GM19372 (cell line): ENCODE data around the gene SLC24A4.
A peak's percentile ranks its signal among the peaks of the same experiment; 100 is the strongest.

ENCODE experiments used
- ATAC-seq: cut with Tn5 transposase; IDR thresholded peaks from one replicate; pipeline ENCODE4 v1.9.1; 2021; ENCODE audit warnings: mild to moderate bottlenecking, low read depth, moderate library complexity; ENCODE audit not compliant: unreplicated experiment

SLC24A4 gene

DNA sequence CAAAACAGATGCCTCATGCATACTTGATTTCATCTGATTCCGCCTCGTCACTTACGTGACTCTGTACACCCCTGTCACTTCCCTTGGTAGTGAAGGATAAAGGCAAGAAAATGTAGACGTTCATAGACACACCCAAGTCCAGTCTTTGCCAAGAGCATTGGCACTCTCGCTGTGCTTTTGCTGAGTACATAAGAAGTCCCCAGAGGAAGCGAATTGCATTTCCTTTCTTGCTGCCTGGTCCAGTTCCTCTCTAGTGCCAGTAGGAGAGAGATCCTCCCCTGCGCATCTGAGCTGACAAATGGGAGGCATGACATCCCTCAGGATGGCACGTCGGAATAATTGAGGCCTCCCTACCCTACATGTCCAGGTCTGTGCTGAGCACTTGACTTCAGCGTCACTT, 169.3 kb downstream of the SLC24A4 start:
- no peak for ATAC-seq

- no peak for ATAC-seq
Observed at GRCh38 chr14:92493024-92493423, 170.1 kb downstream of the SLC24A4 start.

GRCh38 chr14:92493492-92493891, 170.5 kb downstream of the SLC24A4 start:
- ATAC-seq = no peak

DNA sequence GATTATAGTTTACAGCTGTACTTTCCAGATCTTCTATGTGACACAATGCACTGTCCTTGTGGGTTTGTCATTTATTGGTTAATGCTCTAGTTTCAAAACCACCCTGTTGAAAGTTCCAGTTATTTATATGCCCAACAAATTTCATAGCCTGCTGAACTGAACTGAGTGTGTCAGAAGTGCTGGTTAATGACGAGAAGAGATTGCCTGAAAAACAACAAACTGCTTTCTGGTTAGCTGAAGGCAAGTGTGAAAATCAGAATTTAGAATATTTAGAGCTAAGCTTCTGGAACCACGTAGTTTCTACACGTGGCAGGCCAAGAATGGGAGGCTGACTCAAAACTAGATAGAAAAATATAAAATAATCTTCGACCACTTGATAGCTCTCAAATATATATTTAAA, 171.5 kb downstream of the SLC24A4 start:
- ATAC-seq = no peak

DNA sequence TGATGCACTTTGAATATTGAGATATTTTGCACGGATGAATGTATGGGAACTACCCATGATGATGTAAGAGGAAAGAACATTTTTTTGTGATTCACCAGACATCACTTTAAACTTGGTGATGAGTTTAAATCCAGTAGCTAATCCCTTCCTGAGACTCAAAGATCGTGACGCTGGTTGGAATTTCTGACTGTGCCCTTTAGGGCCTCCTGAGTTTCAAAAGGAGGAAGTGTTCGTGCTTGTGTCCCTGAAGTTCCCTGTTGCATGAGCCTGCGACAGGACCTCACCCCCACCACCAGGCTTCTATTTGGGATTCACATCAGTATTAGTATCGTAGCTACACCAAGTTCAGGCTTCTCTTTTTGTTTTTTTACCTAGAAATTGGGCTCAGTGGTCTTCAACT, 172.1 kb downstream of the SLC24A4 start:
- ATAC-seq = no peak

DNA sequence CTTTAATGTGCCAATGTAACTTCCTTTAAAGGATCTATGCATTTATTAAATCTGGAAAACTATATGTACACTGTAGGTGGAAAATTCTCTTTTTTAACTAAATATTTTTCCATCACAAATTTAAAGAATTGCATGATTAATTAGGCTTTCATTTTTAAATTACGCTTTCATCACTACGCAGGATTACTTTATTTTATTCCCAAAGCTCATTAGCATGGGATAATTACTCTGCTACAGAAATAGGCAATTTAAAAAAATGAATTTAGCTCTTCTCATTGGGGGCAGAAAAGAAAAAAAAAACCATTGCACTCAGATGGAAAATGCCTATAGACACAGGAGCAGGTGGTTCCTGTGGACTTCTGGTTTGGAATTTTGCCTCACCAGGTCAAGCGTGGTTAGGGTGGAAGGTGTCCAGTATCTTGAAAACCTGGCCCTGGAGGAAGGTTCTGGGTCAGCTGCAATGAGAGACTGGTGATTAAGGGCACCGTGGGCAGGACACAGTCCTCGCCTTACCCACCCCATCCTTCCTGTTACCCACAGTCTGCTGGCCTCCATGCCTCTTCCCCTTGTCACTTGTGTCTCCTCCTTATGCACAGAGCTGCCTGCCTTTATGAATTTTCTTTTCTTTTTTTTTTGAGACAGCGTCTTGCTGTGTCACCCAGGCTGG, 173.4 kb downstream of the SLC24A4 start:
- no peak for ATAC-seq

DNA sequence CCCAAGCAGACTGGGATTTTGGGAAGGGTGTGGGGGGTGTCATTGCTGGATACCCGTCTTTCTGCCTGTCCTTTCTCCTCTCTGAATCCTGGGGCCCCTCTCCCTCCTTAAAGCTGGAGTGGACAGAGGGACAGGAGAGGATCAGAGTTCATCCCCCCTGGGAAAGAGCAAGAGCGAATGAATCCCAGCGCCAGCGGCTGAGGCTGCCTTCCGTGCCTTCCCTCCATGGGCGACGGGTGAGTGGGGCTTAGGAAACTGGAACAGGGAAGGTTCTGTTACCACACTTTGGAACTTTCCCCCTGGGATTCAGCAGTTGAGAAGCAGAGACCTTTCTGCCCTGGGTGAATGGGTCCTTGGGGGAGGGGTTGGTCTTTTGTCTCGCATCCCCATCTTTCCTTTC, 174.4 kb downstream of the SLC24A4 start:
- ATAC-seq = no peak

DNA sequence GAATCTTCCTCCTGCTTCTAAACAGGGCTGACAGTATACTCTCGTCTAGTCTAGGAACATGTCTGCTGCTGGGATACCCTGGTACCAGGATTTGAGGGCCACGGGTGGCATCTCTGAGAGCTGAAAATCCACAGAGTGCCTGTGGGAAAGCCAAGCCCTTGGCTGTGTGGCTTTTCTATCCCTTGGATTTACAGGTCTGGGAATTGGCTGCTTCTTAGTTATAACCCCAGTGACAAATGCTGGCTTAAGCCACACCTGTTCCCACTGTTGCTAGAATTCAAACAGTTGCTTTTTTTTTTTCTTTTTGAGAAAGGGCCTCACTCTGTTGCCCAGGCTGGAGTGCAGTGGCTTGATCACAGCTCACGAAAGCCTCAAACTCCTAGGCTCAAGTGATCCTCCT, 176.3 kb downstream of the SLC24A4 start:
- no peak for ATAC-seq

DNA sequence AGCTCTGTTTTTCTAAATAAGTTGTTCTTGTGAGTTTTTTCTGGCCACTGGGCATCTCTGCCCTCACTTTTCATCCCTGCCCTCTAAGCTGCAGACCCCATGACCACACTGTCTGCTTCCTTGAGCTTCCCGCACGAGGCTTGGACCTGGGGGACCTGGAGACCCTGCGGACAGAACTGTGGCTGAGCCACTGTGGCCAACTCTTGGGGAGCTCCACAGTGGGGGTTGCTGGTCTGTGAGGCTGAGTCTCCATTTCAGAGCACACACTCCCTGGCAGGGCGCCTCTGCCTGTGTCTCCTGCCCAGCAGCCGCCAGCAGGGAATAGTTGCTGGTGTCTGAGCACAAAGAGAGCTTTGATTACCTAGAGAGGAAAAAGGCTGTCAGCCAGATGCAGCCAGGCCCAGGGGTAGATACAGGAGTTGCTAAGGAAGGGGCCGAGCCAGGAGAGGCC, 177.6 kb downstream of the SLC24A4 start:
- no peak for ATAC-seq

GRCh38 chr14:92501891-92502351, 179.0 kb downstream of the SLC24A4 start:
- ATAC-seq = no peak

DNA sequence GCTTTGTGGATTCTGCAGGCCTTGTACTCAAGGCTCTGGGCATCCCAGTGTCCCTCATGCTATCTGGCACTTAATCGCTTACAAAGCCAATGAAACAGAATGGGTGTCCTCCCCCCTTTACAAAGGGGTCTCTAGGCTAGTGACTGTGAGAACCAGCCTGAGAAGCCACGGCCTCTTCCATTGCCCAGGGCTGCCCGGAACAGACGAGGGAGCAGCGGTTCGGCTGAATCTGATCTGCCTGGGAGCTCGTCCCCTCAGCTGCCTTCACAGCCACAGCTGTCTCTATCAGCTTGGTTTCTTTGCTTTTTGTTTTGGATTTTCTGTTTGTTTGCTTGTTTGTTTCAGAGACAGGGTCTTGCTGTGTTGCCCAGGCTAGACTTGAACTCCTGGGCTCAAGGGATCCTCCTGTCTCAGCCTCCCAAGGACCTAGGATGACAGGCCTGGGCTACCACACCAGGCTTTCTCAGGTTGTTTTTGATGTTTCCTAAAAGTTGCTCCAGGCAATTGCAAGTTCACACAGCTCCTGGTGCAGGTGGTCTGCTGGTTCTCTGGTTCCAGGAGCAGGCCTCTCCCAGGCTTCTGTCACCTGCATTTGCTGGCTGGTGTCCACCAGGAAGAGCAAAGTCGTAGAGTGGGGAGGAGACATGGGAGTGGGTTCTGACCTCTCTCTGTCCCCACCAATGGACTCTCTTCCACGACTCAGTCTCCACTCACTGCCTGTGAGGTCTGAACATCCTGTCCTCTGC, 179.7 kb downstream of the SLC24A4 start:
- ATAC-seq = no peak

DNA sequence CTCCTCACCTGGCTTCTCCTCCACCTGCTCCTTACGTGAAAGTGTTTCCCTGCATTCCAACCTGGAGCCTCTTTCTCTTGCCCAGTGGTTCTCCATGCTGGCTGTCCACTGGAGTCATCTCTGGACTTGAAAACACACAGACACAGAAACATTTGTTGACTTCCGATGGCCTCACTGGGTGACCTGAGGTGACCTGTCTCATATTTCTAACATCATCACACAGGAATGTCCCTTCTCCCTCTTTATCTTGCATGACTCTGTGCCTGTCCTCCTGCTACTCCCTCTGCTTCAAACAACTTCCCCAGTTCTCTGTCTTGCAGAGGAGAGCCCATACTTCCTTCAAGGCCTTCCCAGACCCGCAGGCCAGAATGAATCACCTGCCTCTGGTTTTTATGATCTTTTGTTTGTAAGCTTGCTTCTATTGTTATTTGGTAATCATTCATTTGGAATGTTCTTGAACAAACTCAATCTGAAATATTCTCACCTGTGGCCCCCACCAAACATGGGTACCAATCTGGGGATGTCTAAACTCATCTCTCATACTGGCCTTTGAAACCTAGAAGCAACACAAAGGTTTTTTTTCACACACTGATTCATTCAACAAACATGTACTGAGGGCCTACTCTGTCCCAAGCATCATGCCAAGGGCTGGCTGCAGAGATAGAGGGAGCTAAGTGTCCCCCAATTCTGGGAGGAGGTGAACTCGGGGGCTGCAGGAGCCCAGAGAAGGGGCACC, 181.0 kb downstream of the SLC24A4 start:
- ATAC-seq = no peak

GRCh38 chr14:92505826-92506225, 182.9 kb downstream of the SLC24A4 start:
- ATAC-seq = no peak

DNA sequence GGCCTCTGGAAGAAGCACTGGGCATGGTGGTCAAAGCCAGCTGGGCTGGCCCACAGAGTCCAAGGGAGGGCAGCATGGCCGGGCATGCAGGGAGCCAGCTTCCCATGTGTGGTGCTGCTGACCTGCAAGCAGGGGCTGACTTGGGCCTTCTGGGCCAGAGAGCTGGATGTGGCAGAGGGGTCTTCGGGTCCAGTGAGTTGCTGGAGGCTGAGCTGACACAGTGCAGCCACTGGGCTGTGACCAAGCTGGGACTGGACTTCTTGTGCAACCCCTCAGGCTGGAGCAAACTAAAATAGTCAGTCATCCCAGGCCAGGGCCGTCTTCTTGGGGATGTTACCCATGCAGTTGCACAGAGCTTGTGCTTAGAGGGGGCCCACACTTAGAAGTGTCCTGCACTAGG, 183.3 kb downstream of the SLC24A4 start:
- no peak for ATAC-seq

- ATAC-seq = no peak
Observed at GRCh38 chr14:92507174-92507768, 184.3 kb downstream of the SLC24A4 start.

DNA sequence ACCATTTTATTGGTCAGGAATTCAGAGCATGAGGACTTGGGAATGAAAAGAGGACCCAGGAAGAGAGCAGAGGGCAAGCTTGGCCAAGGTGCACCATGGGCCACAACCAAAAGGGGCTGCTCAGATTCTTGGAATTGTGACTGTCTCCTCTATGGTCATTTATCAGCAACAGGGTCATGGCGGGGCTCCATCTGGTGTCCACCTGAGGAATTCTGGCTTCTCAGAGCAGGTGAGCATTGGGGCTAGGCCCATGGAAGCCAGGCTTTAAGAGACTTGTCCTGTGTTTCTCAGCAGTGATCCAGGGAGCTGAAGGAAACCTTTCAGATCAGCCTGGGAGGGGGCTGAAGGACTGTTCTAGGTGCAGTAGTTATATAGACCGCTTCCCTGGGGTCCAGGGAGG, 188.0 kb downstream of the SLC24A4 start:
- ATAC-seq = no peak

DNA sequence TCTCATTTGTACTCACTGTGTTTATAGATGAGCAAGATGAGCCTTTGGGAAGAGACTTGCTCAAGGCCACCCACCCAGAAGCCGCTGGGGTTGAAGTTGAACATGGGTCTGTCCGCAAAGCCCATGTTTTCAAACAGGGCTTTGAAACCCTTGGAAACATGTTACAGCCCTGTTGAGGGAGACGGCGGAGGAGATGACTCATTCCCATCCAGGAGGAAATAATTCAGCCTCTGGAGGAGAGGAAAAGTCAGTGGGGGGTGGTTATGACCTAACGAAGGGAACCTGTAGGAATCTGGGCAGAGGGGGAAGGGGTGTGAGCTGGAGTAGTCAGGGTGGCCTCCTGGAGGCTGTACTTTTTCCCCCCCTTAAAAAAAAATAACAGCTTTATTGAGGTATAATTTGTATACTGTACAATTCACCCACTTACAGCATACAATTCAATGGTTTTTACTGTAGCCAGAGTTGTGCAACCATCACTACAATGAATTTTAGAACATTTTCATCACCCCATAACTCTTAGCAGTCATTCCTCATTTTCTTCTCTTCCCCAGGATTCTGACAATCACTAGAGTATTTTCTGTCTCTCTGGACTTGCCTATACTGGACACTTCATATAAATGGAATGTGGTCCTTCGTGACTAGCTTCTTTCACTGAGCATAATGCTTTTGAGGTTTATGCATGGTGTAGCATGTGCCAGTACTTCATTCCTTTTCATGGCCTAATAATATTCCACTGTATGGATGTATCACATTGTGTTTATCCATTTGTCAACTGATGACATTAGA, 188.7 kb downstream of the SLC24A4 start:
- ATAC-seq = no peak

- no peak for ATAC-seq
Observed at GRCh38 chr14:92512807-92513203, 189.8 kb downstream of the SLC24A4 start.

DNA sequence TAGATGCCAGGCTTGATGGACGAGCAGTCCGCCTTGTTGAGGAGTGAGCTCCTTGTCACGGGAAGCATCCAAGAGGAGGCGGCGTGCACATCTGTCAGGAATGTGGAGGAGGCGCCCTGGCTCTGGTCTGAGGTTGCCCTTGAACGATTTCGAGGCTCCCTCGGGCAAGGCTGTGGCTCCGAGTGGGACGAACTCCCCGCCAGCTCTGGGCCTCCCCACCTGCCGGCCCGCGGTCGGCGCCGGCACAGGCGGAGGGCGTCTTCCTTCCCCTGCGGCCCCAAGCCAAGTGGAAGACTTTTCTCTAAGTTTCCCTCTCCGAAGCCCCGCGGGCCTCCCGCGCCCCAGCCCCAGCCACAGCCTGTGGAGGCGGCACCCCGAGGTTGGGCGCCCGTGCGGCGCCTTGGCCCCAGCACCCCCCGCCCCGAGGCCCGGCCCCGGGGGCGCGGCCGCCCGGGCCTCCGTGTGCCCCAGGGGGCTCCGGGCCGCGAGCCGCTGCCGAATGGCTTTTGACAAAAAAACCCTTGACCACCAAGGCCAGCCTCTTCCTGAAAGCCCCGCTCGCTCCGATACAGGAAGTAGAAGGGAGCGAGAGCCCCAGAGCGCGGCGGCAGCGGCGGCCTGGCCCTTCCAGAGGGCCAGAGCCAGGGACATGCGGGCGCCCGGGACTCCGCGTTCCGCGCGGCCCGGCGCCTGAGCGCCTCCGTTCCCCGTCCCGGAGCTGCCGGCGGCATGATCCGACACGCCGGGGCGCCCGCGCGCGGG, 190.4 kb downstream of the SLC24A4 start, which contains the start of gene RIN3:
Gene RIN3, plus strand, starts transcription at position 578 of the 762 bp plus-strand sequence. Its CDS starts 152 bp downstream, at position 730.
- ATAC-seq = peak; percentile 61
